Stimulated activated CD4-positive, alpha-beta T cell treated with anti-CD3 and anti-CD28 coated beads, Interleukin-1b, Interleukin-23, amount 100 ng/mL, for 24 hours (primary cell): ENCODE results near the gene HTT-AS.

ENCODE experiments used
- DNase-seq, 4 experiments: peaks; one replicate each; pipeline ENCODE4 v3.0.0-alpha.2; 2020; ENCODE audit warnings: low read depth in 4 of 4, low spot score in 1 of 4

HTT-AS gene

GRCh38 chr4:3091464-3091863, 17.1 kb upstream of the HTT-AS start:
- no peak for DNase-seq

DNA sequence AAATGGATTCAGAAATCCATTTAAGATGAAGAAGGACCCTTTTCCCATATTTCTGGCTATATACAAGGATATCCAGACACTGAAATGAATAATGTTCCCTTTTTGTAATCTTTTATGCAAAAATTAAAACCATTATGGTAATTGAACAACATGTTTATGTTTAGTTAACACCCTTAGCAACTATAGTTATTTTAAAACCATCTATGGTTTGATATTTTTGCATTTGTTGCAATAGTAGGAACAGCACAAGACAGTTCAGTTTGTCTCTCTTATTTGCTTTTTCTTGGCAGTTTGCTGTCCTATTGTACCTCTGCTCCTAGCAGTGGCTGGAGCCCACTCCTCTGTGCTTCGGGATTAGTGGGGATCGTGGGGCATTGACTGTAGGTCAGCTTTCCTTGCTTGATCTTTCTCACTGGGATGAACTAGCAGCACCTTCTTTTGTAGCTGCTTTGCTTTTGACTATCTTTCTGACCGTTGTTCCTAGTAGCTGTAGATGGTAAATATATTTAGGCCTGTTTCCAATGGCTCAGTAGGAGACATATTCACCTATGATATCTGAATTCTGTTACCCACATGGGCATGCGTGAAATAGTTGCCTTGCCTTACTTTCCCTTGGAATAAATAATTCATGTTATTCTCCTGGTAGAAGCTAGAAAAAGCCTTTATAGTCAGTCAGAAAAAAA, 12.9 kb upstream of the HTT-AS start:
- no peak for DNase-seq

GRCh38 chr4:3085948-3086670, 11.8 kb upstream of the HTT-AS start:
- no peak for DNase-seq

- no peak for DNase-seq
Measured at GRCh38 chr4:3083732-3084131, 9.4 kb upstream of the HTT-AS start.

- DNase-seq: no peak
Measured at GRCh38 chr4:3082925-3083515, 8.7 kb upstream of the HTT-AS start.

- DNase-seq: no peak
Measured at GRCh38 chr4:3079694-3080123, 5.4 kb upstream of the HTT-AS start.

DNA sequence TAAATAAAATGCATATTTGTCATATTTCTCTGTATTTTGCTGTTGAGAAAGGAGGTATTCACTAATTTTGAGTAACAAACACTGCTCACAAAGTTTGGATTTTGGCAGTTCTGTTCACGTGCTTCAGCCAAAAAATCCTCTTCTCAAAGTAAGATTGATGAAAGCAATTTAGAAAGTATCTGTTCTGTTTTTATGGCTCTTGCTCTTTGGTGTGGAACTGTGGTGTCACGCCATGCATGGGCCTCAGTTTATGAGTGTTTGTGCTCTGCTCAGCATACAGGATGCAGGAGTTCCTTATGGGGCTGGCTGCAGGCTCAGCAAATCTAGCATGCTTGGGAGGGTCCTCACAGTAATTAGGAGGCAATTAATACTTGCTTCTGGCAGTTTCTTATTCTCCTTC, 3.5 kb upstream of the HTT-AS start:
- peak in 1 of 4 experiments; percentile 9 for DNase-seq

DNA sequence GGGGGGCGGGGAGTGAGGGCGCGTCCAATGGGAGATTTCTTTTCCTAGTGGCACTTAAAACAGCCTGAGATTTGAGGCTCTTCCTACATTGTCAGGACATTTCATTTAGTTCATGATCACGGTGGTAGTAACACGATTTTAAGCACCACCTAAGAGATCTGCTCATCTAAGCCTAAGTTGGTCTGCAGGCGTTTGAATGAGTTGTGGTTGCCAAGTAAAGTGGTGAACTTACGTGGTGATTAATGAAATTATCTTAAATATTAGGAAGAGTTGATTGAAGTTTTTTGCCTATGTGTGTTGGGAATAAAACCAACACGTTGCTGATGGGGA, 1.3 kb upstream of the HTT-AS start:
- no peak for DNase-seq

GRCh38 chr4:3074846-3075651, 711 bp upstream of the HTT-AS start:
- peak in 2 of 4 experiments; percentile 35 to 41 for DNase-seq

DNA sequence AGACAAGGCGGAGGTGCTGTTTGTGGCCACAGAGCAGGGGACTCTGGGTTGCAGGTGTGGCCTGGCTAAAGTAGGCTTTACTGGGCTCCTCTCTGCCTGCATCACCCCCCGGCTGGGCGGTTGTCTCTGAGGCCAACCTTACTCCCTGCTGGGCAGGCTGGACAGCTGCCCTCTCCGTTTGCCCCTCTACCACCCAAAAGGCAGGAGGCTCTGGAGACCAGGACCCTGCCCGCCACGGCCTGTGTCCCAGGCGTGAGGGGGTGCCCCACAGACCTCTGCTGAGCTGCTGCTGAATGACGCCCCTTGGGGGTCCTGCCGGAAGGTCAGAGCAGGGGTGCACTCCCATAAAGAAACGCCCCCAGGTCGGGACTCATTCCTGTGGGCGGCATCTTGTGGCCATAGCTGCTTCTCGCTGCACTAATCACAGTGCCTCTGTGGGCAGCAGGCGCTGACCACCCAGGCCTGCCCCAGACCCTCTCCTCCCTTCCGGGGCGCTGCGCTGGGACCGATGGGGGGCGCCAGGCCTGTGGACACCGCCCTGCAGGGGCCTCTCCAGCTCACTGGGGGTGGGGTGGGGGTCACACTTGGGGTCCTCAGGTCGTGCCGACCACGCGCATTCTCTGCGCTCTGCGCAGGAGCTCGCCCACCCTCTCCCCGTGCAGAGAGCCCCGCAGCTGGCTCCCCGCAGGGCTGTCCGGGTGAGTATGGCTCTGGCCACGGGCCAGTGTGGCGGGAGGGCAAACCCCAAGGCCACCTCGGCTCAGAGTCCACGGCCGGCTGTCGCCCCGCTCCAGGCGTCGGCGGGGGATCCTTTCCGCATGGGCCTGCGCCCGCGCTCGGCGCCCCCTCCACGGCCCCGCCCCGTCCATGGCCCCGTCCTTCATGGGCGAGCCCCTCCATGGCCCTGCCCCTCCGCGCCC, 920 bp downstream of the HTT-AS start:
- no peak for DNase-seq

GRCh38 chr4:3071811-3072210, 2.5 kb downstream of the HTT-AS start:
- DNase-seq: no peak

- DNase-seq: no peak
Measured at GRCh38 chr4:3070709-3071500, 3.4 kb downstream of the HTT-AS start.

DNA sequence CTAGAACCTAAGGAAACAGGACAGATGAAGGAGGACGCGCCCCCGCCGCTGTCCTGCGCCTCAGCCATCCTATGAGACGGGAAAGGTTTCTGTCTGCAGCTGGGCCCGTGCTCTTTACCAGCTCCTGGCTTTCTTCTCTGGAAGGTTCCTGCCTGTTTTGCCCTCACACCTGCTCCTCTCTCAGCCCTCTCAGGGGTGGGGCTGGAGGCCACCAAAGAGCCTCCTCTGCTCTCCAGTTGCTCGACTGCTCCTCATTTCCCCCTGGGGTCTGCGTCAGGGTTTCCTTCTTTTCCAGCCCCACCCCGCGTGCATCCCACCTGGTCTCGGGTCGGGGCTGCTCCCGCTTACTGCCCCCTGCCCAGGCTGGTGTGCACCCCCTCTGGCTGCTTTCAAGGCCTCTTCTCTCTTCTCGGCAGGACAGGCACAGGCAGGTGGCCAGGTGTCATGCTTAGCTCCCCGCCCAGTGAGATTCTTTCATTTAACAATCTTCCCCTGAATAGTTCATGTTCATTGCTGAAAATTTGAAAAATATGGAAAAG, 4.6 kb downstream of the HTT-AS start:
- no peak for DNase-seq

DNA sequence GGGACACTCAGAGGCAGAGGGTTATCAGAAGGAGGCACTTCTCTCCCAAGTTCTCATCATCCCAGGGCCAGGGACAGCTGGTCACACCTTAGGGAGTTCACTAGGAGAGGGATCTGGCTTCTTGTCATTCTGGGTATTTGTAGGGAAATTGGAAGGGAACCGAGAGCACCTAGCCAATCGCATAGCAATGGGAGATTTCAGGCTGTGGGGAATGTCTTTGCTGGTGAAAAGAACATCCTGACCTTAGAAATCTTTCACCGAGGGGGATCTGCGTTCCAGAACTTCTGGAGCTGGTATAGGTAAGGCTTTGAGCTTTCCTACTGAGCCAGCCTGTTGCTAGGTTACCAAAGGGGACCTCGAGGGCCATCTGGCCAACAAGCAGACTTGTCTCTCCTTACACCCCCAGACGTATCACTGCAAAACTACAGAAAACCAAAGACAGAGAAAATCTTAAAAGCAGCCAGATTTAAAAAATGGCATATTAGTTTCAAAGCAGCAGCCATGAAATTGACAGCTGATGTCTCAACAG, 6.8 kb downstream of the HTT-AS start:
- no peak for DNase-seq

DNA sequence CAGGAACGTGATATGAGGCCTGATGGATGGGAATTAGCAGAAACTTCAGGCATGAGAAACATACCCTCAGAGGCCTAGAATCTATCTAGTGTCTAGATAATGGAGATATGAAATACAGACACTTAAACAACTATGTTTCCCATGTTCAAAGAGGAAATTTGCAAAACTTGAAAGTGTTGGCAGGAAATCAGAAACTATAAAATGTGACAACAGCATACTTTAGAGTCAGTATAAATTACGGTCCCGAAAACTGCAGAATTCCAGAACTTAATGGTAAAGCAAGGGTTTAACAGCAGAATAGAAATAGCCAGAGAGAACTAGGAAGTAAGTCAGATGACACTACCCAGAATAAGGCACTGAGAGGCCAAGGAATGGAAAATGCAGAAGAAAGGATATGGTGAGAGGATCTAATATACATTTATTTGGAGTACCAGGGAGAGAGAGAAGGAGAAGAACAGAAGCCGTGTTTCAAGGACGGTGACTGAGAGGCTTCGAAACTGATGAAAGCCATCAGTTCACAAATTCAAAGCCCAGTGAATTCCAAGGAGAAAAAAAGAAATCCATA, 7.4 kb downstream of the HTT-AS start:
- no peak for DNase-seq

DNA sequence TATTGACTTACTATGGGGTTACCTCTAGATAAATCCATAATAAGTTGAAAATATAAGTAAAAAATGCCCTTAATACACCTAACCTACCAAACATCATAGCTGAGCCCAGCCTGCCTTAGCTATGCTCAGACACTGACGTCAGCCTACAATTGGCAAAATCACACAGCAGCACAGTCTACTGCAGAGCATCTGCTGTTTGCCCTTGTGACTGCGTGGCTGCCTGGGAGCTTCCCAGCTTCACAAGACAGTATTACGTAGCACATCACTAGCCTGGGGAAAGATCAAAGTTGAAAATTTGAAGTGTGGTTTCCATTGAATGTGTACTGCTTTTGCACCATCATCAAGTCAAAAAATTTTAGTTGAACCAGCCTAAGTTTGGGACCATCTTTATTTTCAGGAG, 8.8 kb downstream of the HTT-AS start:
- no peak for DNase-seq

DNA sequence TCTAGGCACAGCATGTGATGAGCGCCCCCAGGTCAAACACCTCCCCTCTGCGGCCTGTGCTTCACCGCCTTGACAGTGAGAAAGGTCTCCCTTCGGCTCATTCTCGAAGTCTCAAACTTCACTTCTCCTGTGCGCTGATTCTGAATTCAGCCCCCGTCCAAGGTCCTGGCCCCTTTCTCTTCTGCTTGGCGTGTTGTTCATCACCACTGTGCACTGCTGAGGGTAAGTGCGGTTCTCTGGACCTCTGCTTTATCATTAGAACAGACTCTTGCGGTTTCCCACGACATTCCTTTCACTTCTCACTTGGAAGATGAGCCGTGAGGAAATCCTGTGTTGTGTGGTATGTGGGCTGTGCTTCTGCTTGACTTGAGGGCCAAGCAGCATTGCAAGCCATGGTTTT, 11.9 kb downstream of the HTT-AS start:
- no peak for DNase-seq

- no peak for DNase-seq
Measured at GRCh38 chr4:3060946-3061345, 13.4 kb downstream of the HTT-AS start.

DNA sequence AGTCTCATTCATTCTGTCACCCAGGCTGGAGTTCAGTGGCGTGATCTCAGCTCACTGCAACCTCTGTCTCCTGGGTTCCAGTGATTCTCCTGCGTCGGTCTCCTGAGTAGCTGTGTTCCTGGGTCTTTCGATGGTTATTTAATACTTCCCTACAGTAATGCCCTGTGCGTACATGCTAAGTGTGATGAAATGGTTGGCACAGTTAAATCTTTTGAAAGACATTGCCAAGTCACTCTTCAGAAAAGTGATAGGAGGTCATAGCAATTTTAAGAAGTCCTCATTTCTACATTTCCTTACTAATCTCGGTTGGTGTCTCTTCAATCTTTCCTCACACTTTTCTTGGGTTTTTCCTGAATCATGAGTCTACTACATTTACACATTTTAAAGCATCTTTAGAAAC, 14.4 kb downstream of the HTT-AS start:
- DNase-seq: no peak
